ENCODE measurements around the gene NPHS1.

The NPHS1 gene

GRCh38 chr19:35786299-35787160 lies 65.8 kb downstream of the NPHS1 start:
- no peak for DNase-seq

GRCh38 chr19:35785339-35785627 lies 67.0 kb downstream of the NPHS1 start:
- DNase-seq: no peak

- no peak for DNase-seq
These were observed 67.6 kb downstream of the NPHS1 start for GRCh38 chr19:35784503-35785338.

GRCh38 chr19:35783469-35784434 lies 68.6 kb downstream of the NPHS1 start:
- no peak for DNase-seq

GRCh38 chr19:35782589-35782988 lies 69.7 kb downstream of the NPHS1 start:
- no peak for DNase-seq

- DNase-seq: no peak
These were observed 70.7 kb downstream of the NPHS1 start for GRCh38 chr19:35781650-35782049.

- DNase-seq: no peak
These were observed 71.6 kb downstream of the NPHS1 start for GRCh38 chr19:35780717-35781116.

GRCh38 chr19:35780058-35780457 lies 72.2 kb downstream of the NPHS1 start:
- no peak for DNase-seq

GRCh38 chr19:35779033-35779432 lies 73.3 kb downstream of the NPHS1 start:
- DNase-seq: no peak

GRCh38 chr19:35777961-35778360 lies 74.3 kb downstream of the NPHS1 start:
- DNase-seq: no peak

GRCh38 chr19:35777086-35777841 lies 75.0 kb downstream of the NPHS1 start:
- no peak for DNase-seq

GRCh38 chr19:35776102-35776788 lies 76.1 kb downstream of the NPHS1 start:
- no peak for DNase-seq

Measured in NCI-H446 treated with DMSO at 0.1 percent for 48 hours (cell line).